Measurements from ENCODE around the gene CNKSR3.

GRCh38 chr6:154462425-154462824, 48.1 kb downstream of the CNKSR3 start:
- no peak for TF ChIP-seq POLR2A (IDR thresholded peaks at IDR 0.05; ENCODE audit: low read depth, low read length)
- TF ChIP-seq POLR2AphosphoS5 (IDR thresholded peaks at IDR 0.05; ENCODE audit: low read depth, low read length): no peak
- no peak for TF ChIP-seq TAF1 (IDR thresholded peaks at IDR 0.05; ENCODE audit: borderline replicate concordance, low read depth, low read length)
